Measurements from ENCODE around the gene IDI1.

GRCh38 chr10:1034758-1035157, 14.2 kb downstream of the IDI1 start:
- TF ChIP-seq ZFP3 (CRISPR knock-in tag; IDR thresholded peaks at IDR 0.05) (no peak), RARB (CRISPR knock-in tag; IDR thresholded peaks at IDR 0.05) (no peak), SNAI2 (CRISPR knock-in tag; IDR thresholded peaks at IDR 0.05) (no peak), TCF4 (CRISPR knock-in tag; IDR thresholded peaks at IDR 0.05; ENCODE audit: borderline replicate concordance) (no peak), ISL1 (CRISPR knock-in tag; IDR thresholded peaks at IDR 0.05) (no peak), TSHZ2 (CRISPR knock-in tag; IDR thresholded peaks at IDR 0.05) (no peak), BACH2 (CRISPR knock-in tag; IDR thresholded peaks at IDR 0.05; ENCODE audit: borderline replicate concordance) (no peak), ZNF8 (CRISPR knock-in tag; IDR thresholded peaks at IDR 0.05) (no peak), PATZ1 (CRISPR knock-in tag; IDR thresholded peaks at IDR 0.05; ENCODE audit: borderline replicate concordance) (no peak), ARNTL (CRISPR knock-in tag; IDR thresholded peaks at IDR 0.05; ENCODE audit: borderline replicate concordance, low read depth) (no peak)
- TF ChIP-seq, protein P1, sequence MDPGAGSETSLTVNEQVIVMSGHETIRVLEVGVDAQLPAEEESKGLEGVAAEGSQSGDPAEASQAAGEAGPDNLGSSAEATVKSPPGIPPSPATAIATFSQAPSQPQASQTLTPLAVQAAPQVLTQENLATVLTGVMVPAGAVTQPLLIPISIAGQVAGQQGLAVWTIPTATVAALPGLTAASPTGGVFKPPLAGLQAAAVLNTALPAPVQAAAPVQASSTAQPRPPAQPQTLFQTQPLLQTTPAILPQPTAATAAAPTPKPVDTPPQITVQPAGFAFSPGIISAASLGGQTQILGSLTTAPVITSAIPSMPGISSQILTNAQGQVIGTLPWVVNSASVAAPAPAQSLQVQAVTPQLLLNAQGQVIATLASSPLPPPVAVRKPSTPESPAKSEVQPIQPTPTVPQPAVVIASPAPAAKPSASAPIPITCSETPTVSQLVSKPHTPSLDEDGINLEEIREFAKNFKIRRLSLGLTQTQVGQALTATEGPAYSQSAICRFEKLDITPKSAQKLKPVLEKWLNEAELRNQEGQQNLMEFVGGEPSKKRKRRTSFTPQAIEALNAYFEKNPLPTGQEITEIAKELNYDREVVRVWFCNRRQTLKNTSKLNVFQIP (CRISPR knock-in tag; IDR thresholded peaks at IDR 0.05; ENCODE audit: borderline replicate concordance, low read depth) = no peak
- TF ChIP-seq, protein P2, sequence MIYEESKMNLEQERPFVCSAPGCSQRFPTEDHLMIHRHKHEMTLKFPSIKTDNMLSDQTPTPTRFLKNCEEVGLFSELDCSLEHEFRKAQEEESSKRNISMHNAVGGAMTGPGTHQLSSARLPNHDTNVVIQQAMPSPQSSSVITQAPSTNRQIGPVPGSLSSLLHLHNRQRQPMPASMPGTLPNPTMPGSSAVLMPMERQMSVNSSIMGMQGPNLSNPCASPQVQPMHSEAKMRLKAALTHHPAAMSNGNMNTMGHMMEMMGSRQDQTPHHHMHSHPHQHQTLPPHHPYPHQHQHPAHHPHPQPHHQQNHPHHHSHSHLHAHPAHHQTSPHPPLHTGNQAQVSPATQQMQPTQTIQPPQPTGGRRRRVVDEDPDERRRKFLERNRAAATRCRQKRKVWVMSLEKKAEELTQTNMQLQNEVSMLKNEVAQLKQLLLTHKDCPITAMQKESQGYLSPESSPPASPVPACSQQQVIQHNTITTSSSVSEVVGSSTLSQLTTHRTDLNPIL (CRISPR knock-in tag; IDR thresholded peaks at IDR 0.05; ENCODE audit: low read depth) = no peak

Measured in SK-N-SH treated with all-trans-retinoic acid at 6 μM for 48 hours (cell line).